Parathyroid adenoma (tissue), 2 donors: ENCODE data around the gene TMEM208.

ENCODE experiments used
- H2AFZ ChIP-seq: fragments of 300-600 bp; sonication (generic); one replicate; pipeline ENCODE4 v1.7.0; 2017; ENCODE audit warnings: antibody characterized with exemption, mild to moderate bottlenecking
- H3K27ac ChIP-seq: fragments of 300-600 bp; sonication (generic); one replicate; pipeline ENCODE4 v1.7.0; 2017
- H3K27me3 ChIP-seq: fragments of 300-600 bp; sonication (generic); one replicate; pipeline ENCODE4 v1.7.0; 2017; ENCODE audit warnings: low read length; ENCODE audit not compliant: control insufficient read depth, insufficient read depth
- H3K36me3 ChIP-seq: fragments of 300-600 bp; sonication (generic); one replicate; pipeline ENCODE4 v1.7.0; 2017; ENCODE audit warnings: low read length; ENCODE audit not compliant: control insufficient read depth, insufficient read depth
- H3K4me1 ChIP-seq: fragments of 300-600 bp; sonication (generic); one replicate; pipeline ENCODE4 v1.7.0; 2017; ENCODE audit warnings: control low read depth
- H3K4me2 ChIP-seq: fragments of 300-600 bp; sonication (generic); one replicate; pipeline ENCODE4 v1.7.0; 2017; ENCODE audit warnings: low read length
- H3K4me3 ChIP-seq: fragments of 300-600 bp; sonication (generic); one replicate; pipeline ENCODE4 v1.7.0; 2017; ENCODE audit warnings: low read depth, low read length
- H3K79me2 ChIP-seq: fragments of 300-600 bp; sonication (generic); one replicate; pipeline ENCODE4 v1.7.0; 2017; ENCODE audit warnings: control low read depth
- H3K9ac ChIP-seq: fragments of 300-600 bp; sonication (generic); one replicate; pipeline ENCODE4 v1.7.0; 2017; ENCODE audit warnings: mild to moderate bottlenecking
- H3K9me3 ChIP-seq: fragments of 300-600 bp; sonication (generic); one replicate; pipeline ENCODE4 v1.7.0; 2017; ENCODE audit warnings: low read length; ENCODE audit not compliant: control insufficient read depth
- CTCF ChIP-seq: fragments of 300-600 bp; sonication (generic); IDR thresholded peaks from one replicate; pipeline ENCODE4 v1.7.0; 2017; ENCODE audit warnings: antibody characterized with exemption, mild to moderate bottlenecking
- donor health status: primary hyperparathyroidism.

The TMEM208 gene

GRCh38 chr16:67213197-67214019 is 13.5 kb upstream of the TMEM208 start:
- H3K4me3 ChIP-seq: no peak overlapping the region
- no peaks in the 10 kb centered on the region for H3K27me3 ChIP-seq
- no peaks in the 10 kb centered on the region for H3K9me3 ChIP-seq
- TF ChIP-seq CTCF: no peak
- H3K36me3 ChIP-seq: no peaks in the 10 kb centered on the region
- H3K4me2 ChIP-seq: no peak overlapping the region
- no peak overlapping the region for H3K9ac ChIP-seq
- peaks cover 30% of the 10 kb centered on the region for H3K4me1 ChIP-seq
- no peaks in the 10 kb centered on the region for H3K79me2 ChIP-seq
- H3K27ac ChIP-seq: peak overlapping the region; percentile 59
- no peak overlapping the region for H2AFZ ChIP-seq

- H3K79me2 ChIP-seq: no peaks in the 10 kb centered on the region
- H3K36me3 ChIP-seq: no peaks in the 10 kb centered on the region
- H2AFZ ChIP-seq: no peak overlapping the region
- H3K4me3 ChIP-seq: no peak overlapping the region
- H3K9ac ChIP-seq: no peak overlapping the region
- H3K27me3 ChIP-seq: no peaks in the 10 kb centered on the region
- no peak overlapping the region for H3K4me2 ChIP-seq
- peaks cover 18% of the 10 kb centered on the region for H3K4me1 ChIP-seq
- TF ChIP-seq CTCF: no peak
- H3K27ac ChIP-seq: no peak overlapping the region
- no peaks in the 10 kb centered on the region for H3K9me3 ChIP-seq
Measured at GRCh38 chr16:67215706-67216105, 11.2 kb upstream of the TMEM208 start.

- no peak overlapping the region for H3K4me2 ChIP-seq
- H3K36me3 ChIP-seq: no peaks in the 10 kb centered on the region
- H3K9ac ChIP-seq: no peak overlapping the region
- peak overlapping the region; percentile 20 for H3K27ac ChIP-seq
- no peaks in the 10 kb centered on the region for H3K9me3 ChIP-seq
- no peaks in the 10 kb centered on the region for H3K27me3 ChIP-seq
- H3K79me2 ChIP-seq: no peaks in the 10 kb centered on the region
- no peak overlapping the region for H2AFZ ChIP-seq
- no peak for TF ChIP-seq CTCF
- no peak overlapping the region for H3K4me3 ChIP-seq
- peaks cover 7% of the 10 kb centered on the region for H3K4me1 ChIP-seq
Measured at GRCh38 chr16:67216612-67217490, 10.1 kb upstream of the TMEM208 start.

- H2AFZ ChIP-seq: peak overlapping the region; percentile 8
- H3K4me1 ChIP-seq: peaks cover 21% of the 10 kb centered on the region
- no peaks in the 10 kb centered on the region for H3K9me3 ChIP-seq
- H3K27ac ChIP-seq: peak overlapping the region; percentile 87
- H3K4me3 ChIP-seq: peak overlapping the region; percentile 14
- no peaks in the 10 kb centered on the region for H3K27me3 ChIP-seq
- peaks cover 8% of the 10 kb centered on the region for H3K79me2 ChIP-seq
- no peak overlapping the region for H3K9ac ChIP-seq
- H3K36me3 ChIP-seq: no peaks in the 10 kb centered on the region
- peak overlapping the region; percentile 31 for H3K4me2 ChIP-seq
- no peak for TF ChIP-seq CTCF
Measured at GRCh38 chr16:67223992-67224391, 2.9 kb upstream of the TMEM208 start.
